SIG-M5 treated with dmso at 0.1 percent for 504 hours (cell line): ENCODE data around the gene B2M.

Source experiments
- DNase-seq: peaks from one replicate; lab custom pipeline; 2025; ENCODE audit not compliant: unreplicated experiment; lab: John Stamatoyannopoulos, UW

The B2M gene

GRCh38 chr15:44765036-44765435 is 53.7 kb downstream of the B2M start:
- no peak for DNase-seq
